COLO829 (cell line): ENCODE data around the gene CARM1.
"Not testable (repeated sequence)": the region's sequence is repeated elsewhere in the genome, so short reads cannot be mapped to it uniquely, and the experiment has no call there.

Source experiments
- DNase-seq: peaks from one replicate; pipeline ENCODE4 v3.0.0; 2012; ENCODE audit warnings: low spot score

The CARM1 gene

GRCh38 chr19:10929402-10929794, 58.0 kb downstream of the CARM1 start:
- no peak for DNase-seq

DNA sequence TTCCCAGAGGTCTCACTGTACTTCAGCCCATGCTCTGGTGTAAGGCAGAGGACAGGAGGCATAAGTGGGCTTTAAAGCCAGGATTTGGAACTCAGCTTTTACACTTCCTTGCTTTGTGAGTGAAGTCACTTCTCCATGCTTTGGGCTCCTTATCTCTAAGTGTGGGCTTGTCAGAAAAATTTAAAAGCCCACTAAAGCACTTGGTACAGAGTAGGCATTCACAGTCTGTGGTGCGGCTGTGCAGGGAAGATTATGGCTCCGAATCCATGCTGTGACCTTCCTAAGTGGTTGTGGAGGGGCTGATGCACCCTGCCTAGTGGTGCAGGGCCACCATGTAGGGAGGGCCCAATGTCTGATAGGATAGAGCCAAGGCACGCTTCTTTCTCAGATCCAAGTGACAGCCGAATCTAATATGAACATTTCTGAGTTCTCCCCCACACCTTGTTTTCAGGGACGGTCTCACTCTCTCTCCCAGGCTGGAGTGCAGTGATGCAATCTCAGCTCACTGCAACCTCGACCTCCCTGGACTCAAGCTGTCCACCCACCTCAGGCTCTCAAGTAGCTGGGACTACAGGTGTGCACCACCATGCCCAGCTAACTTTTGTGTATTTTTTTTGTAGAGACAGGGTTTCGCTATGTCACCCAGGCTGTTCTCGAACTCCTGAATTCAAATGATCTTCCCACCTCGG, 64.2 kb downstream of the CARM1 start:
- DNase-seq, result no peak

DNA sequence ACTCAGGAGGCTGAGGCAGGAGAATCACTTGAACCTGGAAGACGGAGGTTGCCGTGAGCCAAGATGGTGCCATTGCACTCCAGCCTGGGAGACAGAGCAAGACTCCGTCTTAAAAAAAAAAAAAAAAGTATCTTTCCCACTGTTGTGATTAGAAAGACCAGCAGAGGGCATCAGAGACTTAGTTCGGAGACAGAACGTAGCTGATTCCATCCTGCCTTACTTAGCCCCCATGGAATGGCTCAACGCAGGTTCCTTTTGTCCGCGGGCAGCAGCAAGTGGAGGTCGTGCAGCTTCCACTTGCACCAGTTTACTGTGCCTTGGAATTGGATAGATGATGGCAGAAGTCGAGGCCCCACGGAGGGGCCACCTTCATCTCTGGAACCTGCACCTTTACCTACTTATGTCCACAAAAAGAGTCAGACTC, 65.3 kb downstream of the CARM1 start:
- peak; percentile 66 for DNase-seq

GRCh38 chr19:10941649-10942048, 70.3 kb downstream of the CARM1 start:
- DNase-seq, result not testable (repeated sequence)

- DNase-seq, result not testable (repeated sequence)
Measured at GRCh38 chr19:10943412-10943811, 72.1 kb downstream of the CARM1 start.

DNA sequence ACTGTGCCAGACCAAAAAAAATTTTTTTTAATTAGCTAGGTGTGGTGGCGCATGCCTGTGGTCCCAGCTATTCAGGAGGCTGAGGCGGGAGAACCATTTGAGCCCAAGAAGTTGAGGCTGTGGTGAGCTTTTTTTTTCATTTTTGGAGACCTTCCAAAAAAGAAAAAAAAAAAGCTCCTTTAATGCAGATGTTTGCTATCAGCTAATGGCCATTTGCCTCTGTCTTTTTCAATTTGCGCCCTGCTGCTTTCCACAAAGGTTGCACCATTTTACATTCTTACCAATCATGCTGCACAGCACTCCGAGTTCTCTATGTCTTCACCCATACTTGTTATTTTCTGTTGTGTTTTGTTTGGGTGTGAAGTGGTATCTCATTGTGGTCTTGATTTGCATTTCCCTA, 73.9 kb downstream of the CARM1 start:
- no peak for DNase-seq

DNA sequence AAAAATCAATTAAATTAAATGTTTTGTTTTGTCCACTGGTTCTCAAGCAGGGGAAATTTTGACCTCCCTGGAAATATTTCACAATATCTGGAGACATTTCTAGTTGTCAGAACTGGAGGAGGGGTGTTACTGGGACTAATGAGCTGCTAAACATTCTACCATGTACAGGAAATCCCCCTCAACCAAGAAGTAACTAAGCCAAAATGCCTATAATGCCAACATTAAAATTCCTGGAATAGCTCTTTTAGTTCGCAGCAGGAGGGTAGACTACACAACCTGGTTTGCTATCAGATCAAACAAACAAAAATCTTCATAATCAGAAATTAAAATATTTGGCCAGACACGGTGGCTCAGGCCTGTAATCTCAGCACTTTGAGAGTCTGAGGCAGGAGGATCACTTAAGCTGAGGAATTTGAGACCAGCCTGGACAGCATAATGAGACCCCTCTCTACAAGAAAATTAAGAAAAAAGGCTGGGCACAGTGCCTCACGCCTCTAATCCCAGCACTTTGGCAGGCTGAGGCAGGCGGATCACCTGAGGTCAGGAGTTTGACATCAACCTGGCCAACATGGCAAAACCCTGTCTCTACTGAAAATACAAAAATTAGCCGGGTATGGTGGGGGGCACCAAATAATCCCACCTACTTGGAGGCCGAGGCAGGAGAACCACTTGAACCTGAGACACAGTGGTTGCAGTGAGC, 75.8 kb downstream of the CARM1 start:
- DNase-seq, result no peak

GRCh38 chr19:10952809-10953208, 81.5 kb downstream of the CARM1 start:
- no peak for DNase-seq

DNA sequence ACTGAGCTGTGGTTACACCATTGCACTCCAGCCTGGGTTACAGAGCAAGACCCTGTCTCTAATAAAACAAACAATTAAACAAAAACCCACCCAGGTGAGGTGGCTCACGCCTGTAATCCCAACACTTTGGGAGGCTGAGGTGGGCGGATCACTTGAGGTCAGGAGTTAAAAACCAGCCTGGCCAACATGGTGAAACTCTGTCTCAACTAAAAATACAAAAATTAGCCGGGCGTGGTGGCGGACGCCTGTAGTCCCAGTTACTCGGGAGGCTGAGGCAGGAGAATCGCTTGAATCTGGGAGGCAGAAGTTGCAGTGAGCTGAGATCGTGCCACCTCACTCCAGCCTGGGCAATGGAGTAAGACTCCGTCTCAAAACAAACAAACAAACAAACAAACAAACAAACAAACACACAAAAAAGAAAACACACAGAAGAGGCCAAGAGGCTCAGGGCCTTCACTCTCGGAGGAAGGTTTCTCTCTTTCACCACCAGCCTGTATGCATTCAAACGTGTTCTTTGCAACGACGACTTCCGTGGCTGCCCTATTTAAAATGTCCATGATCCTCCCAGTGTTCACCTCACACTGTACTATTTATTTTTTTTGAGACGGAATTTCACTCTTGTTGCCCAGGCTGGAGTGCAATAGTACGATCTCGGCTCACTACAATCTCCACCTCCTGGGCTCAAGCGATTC, 88.1 kb downstream of the CARM1 start:
- DNase-seq, result not testable (repeated sequence)

- peak; percentile 99 for DNase-seq
Measured at GRCh38 chr19:10960314-10961072, 89.1 kb downstream of the CARM1 start, which contains the start of gene SMARCA4. TSS of gene SMARCA4 (plus strand) at chr19:10961030. CDS start at chr19:10984152, 23,122 bp downstream.

- no peak for DNase-seq
Measured at GRCh38 chr19:10961073-10961860, 89.9 kb downstream of the CARM1 start.

- no peak for DNase-seq
Measured at GRCh38 chr19:10962863-10963262, 91.5 kb downstream of the CARM1 start.

- DNase-seq, result no peak
Measured at GRCh38 chr19:10963865-10964264, 92.5 kb downstream of the CARM1 start.

GRCh38 chr19:10964903-10965302, 93.5 kb downstream of the CARM1 start:
- no peak for DNase-seq

DNA sequence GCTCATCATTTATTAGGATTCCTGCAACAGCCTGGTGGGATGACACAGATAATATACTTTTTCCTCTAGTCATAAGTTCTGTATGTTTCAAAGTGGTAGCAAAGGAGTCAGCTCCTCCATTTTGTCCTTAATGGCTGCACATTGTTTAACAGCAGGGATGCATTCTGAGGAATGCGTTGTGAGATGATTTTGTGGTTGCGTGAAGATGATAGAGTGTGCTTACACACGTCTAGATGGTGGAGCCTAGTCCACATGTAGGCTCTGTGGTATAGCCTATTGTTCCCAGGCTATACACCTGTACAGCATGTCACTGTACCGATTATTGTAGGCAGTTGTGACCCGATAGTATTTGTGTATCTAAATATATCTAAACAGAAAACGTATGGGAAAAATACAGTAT, 94.0 kb downstream of the CARM1 start:
- DNase-seq, result no peak

DNA sequence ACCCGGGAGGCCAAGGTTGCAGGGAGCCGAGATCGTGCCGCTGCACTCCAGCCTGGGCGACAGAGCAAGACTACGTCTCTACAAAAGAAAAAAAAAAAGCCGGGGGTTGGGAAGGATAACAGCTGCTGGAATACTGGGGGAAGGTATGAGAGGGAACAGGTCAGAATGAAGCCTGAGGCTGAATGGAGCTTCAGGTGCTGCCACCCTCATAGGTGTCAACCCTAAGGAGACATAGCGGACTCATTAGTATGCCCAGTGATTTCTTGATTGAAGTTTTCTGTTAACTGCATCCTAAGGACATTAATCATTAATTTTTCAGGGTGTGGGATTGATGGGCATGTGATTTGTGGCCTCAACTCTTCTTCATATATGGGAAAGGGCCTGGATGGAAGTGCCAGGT, 95.5 kb downstream of the CARM1 start:
- DNase-seq, result no peak

DNA sequence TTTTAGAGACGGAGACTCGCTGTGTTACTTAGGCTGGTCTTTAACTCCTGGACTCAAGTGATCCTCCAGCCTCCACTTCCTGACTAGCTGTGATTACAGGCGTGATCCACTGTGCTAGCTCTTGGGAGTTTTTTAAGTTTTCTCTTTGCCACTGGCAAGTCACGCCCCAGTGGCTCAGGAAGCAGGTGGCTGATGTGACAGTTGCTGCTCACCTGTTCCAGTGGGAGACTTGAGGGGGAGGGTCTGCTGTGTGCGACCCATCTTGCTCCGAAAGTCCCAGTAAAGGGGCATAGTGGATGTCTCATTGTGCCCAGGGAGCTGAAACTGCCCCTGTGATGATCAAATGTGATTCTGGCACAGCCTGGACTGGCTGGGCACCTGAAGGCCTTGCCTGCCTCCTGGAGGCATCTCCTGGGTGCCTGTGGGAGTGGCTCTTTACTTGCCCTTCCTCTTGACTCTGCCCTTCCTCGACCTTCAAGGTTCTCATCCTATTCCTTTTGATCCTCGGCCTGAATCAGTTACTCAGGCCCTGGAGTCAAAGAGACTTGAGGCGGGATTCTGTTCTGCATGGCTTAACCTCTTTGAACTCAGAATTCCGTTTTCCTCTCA, 97.3 kb downstream of the CARM1 start:
- no peak for DNase-seq

- DNase-seq, result no peak
Measured at GRCh38 chr19:10971107-10971726, 99.9 kb downstream of the CARM1 start.
